T-helper 1 cell treated with Interleukin-12 subunit alpha and Interleukin-12 subunit beta and Interleukin-4 antibody, amounts not matched to agents 30 μg/mL and 1 μg/mL, for 36 hours (primary cell): Measurements from ENCODE around the gene GNB5.

Experiments
- H3K27ac Mint-ChIP-seq: one replicate; pipeline ENCODE4 v1.8.0; 2021; ENCODE audit warnings: mild to moderate bottlenecking, mixed read lengths
- H3K27me3 Mint-ChIP-seq: one replicate; pipeline ENCODE4 v1.8.0; 2021; ENCODE audit warnings: low read depth, mixed read lengths
- H3K36me3 Mint-ChIP-seq: one replicate; pipeline ENCODE4 v1.8.0; 2021; ENCODE audit warnings: low read depth, mixed read lengths
- H3K4me1 Mint-ChIP-seq: one replicate; pipeline ENCODE4 v1.8.0; 2021; ENCODE audit warnings: low read depth, mixed read lengths
- H3K4me3 Mint-ChIP-seq: one replicate; pipeline ENCODE4 v1.8.0; 2021; ENCODE audit warnings: mild to moderate bottlenecking, moderate library complexity, mixed read lengths
- H3K9me3 Mint-ChIP-seq: one replicate; pipeline ENCODE4 v1.8.0; 2021; ENCODE audit warnings: mixed read lengths

Gene GNB5

GRCh38 chr15:52080031-52080430, 111.2 kb downstream of the GNB5 start:
- Mint-ChIP-seq H3K27ac (no peak overlapping the region), H3K36me3 (no peaks in the 10 kb centered on the region), H3K9me3 (no peaks in the 10 kb centered on the region), H3K4me1 (peaks cover 24% of the 10 kb centered on the region), H3K4me3 (no peak overlapping the region), H3K27me3 (no peaks in the 10 kb centered on the region)

- no peaks in the 10 kb centered on the region for H3K36me3 Mint-ChIP-seq
Observed at GRCh38 chr15:52078876-52079700, 112.1 kb downstream of the GNB5 start.

GRCh38 chr15:52078197-52078875, 112.9 kb downstream of the GNB5 start:
- Mint-ChIP-seq H3K36me3 (no peaks in the 10 kb centered on the region), H3K4me3 (no peak overlapping the region), H3K9me3 (no peaks in the 10 kb centered on the region), H3K27me3 (no peaks in the 10 kb centered on the region), H3K27ac (no peak overlapping the region), H3K4me1 (peaks cover 19% of the 10 kb centered on the region)

More at GRCh38 chr15:52078876-52079700, 112.1 kb downstream of the GNB5 start:
- H3K4me3 Mint-ChIP-seq = no peak overlapping the region
- no peaks in the 10 kb centered on the region for H3K9me3 Mint-ChIP-seq
- peaks cover 24% of the 10 kb centered on the region for H3K4me1 Mint-ChIP-seq
- H3K27me3 Mint-ChIP-seq = no peaks in the 10 kb centered on the region
- H3K27ac Mint-ChIP-seq = no peak overlapping the region

GRCh38 chr15:52076889-52077781, 114.1 kb downstream of the GNB5 start:
- no peak overlapping the region for H3K4me3 Mint-ChIP-seq
- H3K36me3 Mint-ChIP-seq = no peaks in the 10 kb centered on the region
- peaks cover 8% of the 10 kb centered on the region for H3K4me1 Mint-ChIP-seq
- H3K9me3 Mint-ChIP-seq = no peaks in the 10 kb centered on the region
- no peak overlapping the region for H3K27ac Mint-ChIP-seq
- peaks cover 1% of the 10 kb centered on the region for H3K27me3 Mint-ChIP-seq

GRCh38 chr15:52071570-52071969, 119.6 kb downstream of the GNB5 start:
- Mint-ChIP-seq H3K4me3 (no peak overlapping the region), H3K27me3 (peaks cover 3% of the 10 kb centered on the region), H3K4me1 (peaks cover 12% of the 10 kb centered on the region), H3K27ac (no peak overlapping the region), H3K36me3 (peaks cover 4% of the 10 kb centered on the region), H3K9me3 (no peaks in the 10 kb centered on the region)

GRCh38 chr15:52069559-52069958, 121.6 kb downstream of the GNB5 start:
- Mint-ChIP-seq H3K4me1 (peaks cover 14% of the 10 kb centered on the region), H3K9me3 (no peaks in the 10 kb centered on the region), H3K27ac (no peak overlapping the region), H3K36me3 (peaks cover 11% of the 10 kb centered on the region), H3K27me3 (peaks cover 3% of the 10 kb centered on the region), H3K4me3 (no peak overlapping the region)

- Mint-ChIP-seq H3K27me3 (peaks cover 3% of the 10 kb centered on the region), H3K27ac (no peak overlapping the region), H3K4me3 (no peak overlapping the region), H3K4me1 (peaks cover 14% of the 10 kb centered on the region), H3K36me3 (peaks cover 24% of the 10 kb centered on the region), H3K9me3 (no peaks in the 10 kb centered on the region)
Observed at GRCh38 chr15:52068004-52068615, 123.1 kb downstream of the GNB5 start.

- Mint-ChIP-seq H3K36me3 (peaks cover 27% of the 10 kb centered on the region), H3K9me3 (no peaks in the 10 kb centered on the region), H3K27me3 (peaks cover 3% of the 10 kb centered on the region), H3K27ac (no peak overlapping the region), H3K4me1 (peaks cover 14% of the 10 kb centered on the region), H3K4me3 (no peak overlapping the region)
Observed at GRCh38 chr15:52067545-52067926, 123.7 kb downstream of the GNB5 start.

- H3K36me3 Mint-ChIP-seq = peaks cover 27% of the 10 kb centered on the region
- H3K4me1 Mint-ChIP-seq = peaks cover 14% of the 10 kb centered on the region
- no peaks in the 10 kb centered on the region for H3K9me3 Mint-ChIP-seq
- peaks cover under 1% of the 10 kb centered on the region for H3K27me3 Mint-ChIP-seq
- no peak overlapping the region for H3K27ac Mint-ChIP-seq
- H3K4me3 Mint-ChIP-seq = no peak overlapping the region
Observed at GRCh38 chr15:52066842-52067544, 124.2 kb downstream of the GNB5 start.
